NCI-H1694 (cell line): Measurements from ENCODE around the gene ERC1.

Experiments
- DNase-seq: peaks from one replicate; lab custom pipeline; 2025; lab: John Stamatoyannopoulos, UW

Gene ERC1

GRCh38 chr12:1481906-1482305, 490.9 kb downstream of the ERC1 start:
- no peak for DNase-seq

- DNase-seq = no peak
Observed at GRCh38 chr12:1488908-1489381, 497.9 kb downstream of the ERC1 start.

GRCh38 chr12:1491983-1492697, 501.1 kb downstream of the ERC1 start:
- no peak for DNase-seq

GRCh38 chr12:1493781-1494565, 502.9 kb downstream of the ERC1 start:
- DNase-seq = no peak

GRCh38 chr12:1494856-1495255, 503.8 kb downstream of the ERC1 start:
- no peak for DNase-seq

- no peak for DNase-seq
Observed at GRCh38 chr12:1496162-1496900, 505.3 kb downstream of the ERC1 start.

GRCh38 chr12:1497161-1497560, 506.1 kb downstream of the ERC1 start:
- DNase-seq = no peak

- no peak for DNase-seq
Observed at GRCh38 chr12:1498199-1498740, 507.2 kb downstream of the ERC1 start.

GRCh38 chr12:1499351-1499750, 508.3 kb downstream of the ERC1 start:
- no peak for DNase-seq

GRCh38 chr12:1500095-1500801, 509.2 kb downstream of the ERC1 start:
- no peak for DNase-seq

- DNase-seq = no peak
Observed at GRCh38 chr12:1501001-1501400, 510.0 kb downstream of the ERC1 start.

GRCh38 chr12:1501695-1502378, 510.8 kb downstream of the ERC1 start:
- no peak for DNase-seq

- DNase-seq = no peak
Observed at GRCh38 chr12:1502379-1502720, 511.3 kb downstream of the ERC1 start.

GRCh38 chr12:1502831-1503230, 511.8 kb downstream of the ERC1 start:
- no peak for DNase-seq

GRCh38 chr12:1503281-1503711, 512.3 kb downstream of the ERC1 start:
- no peak for DNase-seq

- no peak for DNase-seq
Observed at GRCh38 chr12:1504304-1504894, 513.4 kb downstream of the ERC1 start.

GRCh38 chr12:1504895-1505311, 513.9 kb downstream of the ERC1 start:
- no peak for DNase-seq

GRCh38 chr12:1505576-1505975, 514.6 kb downstream of the ERC1 start:
- no peak for DNase-seq

GRCh38 chr12:1507308-1507707, 516.3 kb downstream of the ERC1 start:
- no peak for DNase-seq

GRCh38 chr12:1509413-1510052, 518.5 kb downstream of the ERC1 start:
- no peak for DNase-seq
